Hepatocyte (in vitro differentiated cells): ENCODE data around the gene PCDH1.

ENCODE experiments used
- EZH2 ChIP-seq: fragments of 200-600 bp; sonication (generic); IDR thresholded peaks from 2 replicates; pipeline ENCODE4 v1.6.1; 2016; ENCODE audit warnings: antibody characterized with exemption, mild to moderate bottlenecking, borderline replicate concordance
- EZH2phosphoT487 ChIP-seq: fragments of 200-600 bp; sonication (generic); IDR thresholded peaks from one replicate; pipeline ENCODE4 v1.6.1; 2018; ENCODE audit warnings: antibody characterized with exemption, mild to moderate bottlenecking, low read depth, moderate library complexity; ENCODE audit not compliant: unreplicated experiment, severe bottlenecking
- TF ChIP-seq, protein P1 (sequence below): fragments of 200-600 bp; sonication (generic); IDR thresholded peaks from 2 replicates; pipeline ENCODE4 v1.5.1; 2016; ENCODE audit warnings: antibody characterized with exemption, mild to moderate bottlenecking; ENCODE audit not compliant: poor library complexity

DNA sequence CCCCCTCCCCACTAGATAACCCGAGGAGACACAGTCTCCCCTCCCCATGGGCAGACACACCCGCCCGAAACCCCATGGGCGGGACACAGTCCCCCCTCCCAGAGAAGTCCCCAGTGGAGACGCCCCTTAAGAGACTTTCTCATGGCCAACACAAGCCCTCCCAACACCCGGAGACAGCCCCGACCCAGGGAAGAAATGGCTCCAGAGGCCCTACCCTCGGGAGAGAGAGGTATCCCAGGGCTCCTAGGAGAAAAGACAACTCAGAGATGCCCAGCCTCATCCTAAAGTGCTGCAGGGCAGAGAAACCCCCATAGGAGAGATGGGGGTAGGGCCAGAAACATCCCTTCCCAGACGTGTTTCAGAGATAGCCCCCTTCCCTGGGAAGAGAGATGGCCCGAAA lies 27.4 kb downstream of the PCDH1 start:
- TF ChIP-seq, protein P1, sequence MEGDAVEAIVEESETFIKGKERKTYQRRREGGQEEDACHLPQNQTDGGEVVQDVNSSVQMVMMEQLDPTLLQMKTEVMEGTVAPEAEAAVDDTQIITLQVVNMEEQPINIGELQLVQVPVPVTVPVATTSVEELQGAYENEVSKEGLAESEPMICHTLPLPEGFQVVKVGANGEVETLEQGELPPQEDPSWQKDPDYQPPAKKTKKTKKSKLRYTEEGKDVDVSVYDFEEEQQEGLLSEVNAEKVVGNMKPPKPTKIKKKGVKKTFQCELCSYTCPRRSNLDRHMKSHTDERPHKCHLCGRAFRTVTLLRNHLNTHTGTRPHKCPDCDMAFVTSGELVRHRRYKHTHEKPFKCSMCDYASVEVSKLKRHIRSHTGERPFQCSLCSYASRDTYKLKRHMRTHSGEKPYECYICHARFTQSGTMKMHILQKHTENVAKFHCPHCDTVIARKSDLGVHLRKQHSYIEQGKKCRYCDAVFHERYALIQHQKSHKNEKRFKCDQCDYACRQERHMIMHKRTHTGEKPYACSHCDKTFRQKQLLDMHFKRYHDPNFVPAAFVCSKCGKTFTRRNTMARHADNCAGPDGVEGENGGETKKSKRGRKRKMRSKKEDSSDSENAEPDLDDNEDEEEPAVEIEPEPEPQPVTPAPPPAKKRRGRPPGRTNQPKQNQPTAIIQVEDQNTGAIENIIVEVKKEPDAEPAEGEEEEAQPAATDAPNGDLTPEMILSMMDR, result no peak
- TF ChIP-seq EZH2 (no peak), EZH2phosphoT487 (no peak)
